Stimulated activated CD8-positive, alpha-beta memory T cell treated with anti-CD3 and anti-CD28 coated beads, Interleukin-15, amount 100 ng/mL, for 24 hours (primary cell): ENCODE data around the gene PSTPIP1.
"Not testable (repeated sequence)": the region's sequence is repeated elsewhere in the genome, so short reads cannot be mapped to it uniquely, and the experiment has no call there.

ENCODE experiments used
- DNase-seq: peaks from one replicate; pipeline ENCODE4 v3.0.0-alpha.2; 2020; ENCODE audit warnings: low read depth

The PSTPIP1 gene

GRCh38 chr15:76994971-76995945 is at the start of gene PSTPIP1:
TSS of gene PSTPIP1 (plus strand) at chr15:76995126. CDS start at chr15:76995574, 448 bp downstream.
- DNase-seq: no peak

GRCh38 chr15:76945494-76946093 is 49.3 kb upstream of the PSTPIP1 start:
- no peak for DNase-seq

- DNase-seq: no peak
Observed at GRCh38 chr15:76947454-76947853, 47.5 kb upstream of the PSTPIP1 start.

- DNase-seq: no peak
Observed at GRCh38 chr15:76951220-76951619, 43.7 kb upstream of the PSTPIP1 start.

GRCh38 chr15:76953913-76954312 is 41.0 kb upstream of the PSTPIP1 start:
- DNase-seq: no peak

GRCh38 chr15:76954744-76955143 is 40.2 kb upstream of the PSTPIP1 start:
- DNase-seq: no peak

GRCh38 chr15:76961268-76962011 is 33.5 kb upstream of the PSTPIP1 start:
- DNase-seq: no peak

GRCh38 chr15:76962337-76963013 is 32.5 kb upstream of the PSTPIP1 start:
- DNase-seq: no peak

- DNase-seq: no peak
Observed at GRCh38 chr15:76963596-76963995, 31.3 kb upstream of the PSTPIP1 start.

- no peak for DNase-seq
Observed at GRCh38 chr15:76964157-76964556, 30.8 kb upstream of the PSTPIP1 start.

- DNase-seq: not testable (repeated sequence)
Observed at GRCh38 chr15:76966051-76966450, 28.9 kb upstream of the PSTPIP1 start.

- DNase-seq: no peak
Observed at GRCh38 chr15:76967067-76967466, 27.9 kb upstream of the PSTPIP1 start.

- no peak for DNase-seq
Observed at GRCh38 chr15:76968306-76968705, 26.6 kb upstream of the PSTPIP1 start.

- DNase-seq: no peak
Observed at GRCh38 chr15:76972389-76973361, 22.3 kb upstream of the PSTPIP1 start.

GRCh38 chr15:76973362-76973743 is 21.6 kb upstream of the PSTPIP1 start:
- no peak for DNase-seq

GRCh38 chr15:76973906-76974305 is 21.0 kb upstream of the PSTPIP1 start:
- no peak for DNase-seq

- DNase-seq: no peak
Observed at GRCh38 chr15:76974456-76975036, 20.4 kb upstream of the PSTPIP1 start.

GRCh38 chr15:76976141-76976540 is 18.8 kb upstream of the PSTPIP1 start:
- no peak for DNase-seq

- no peak for DNase-seq
Observed at GRCh38 chr15:76976572-76977270, 18.2 kb upstream of the PSTPIP1 start.
